ENCODE data around the gene ADSL. TPM values are rescaled to one million over a fixed set of nuclear protein-coding genes. Genes with fewer than 3 reads are reported as not detected.

The ADSL gene
- total and polyA plus RNA-seq, 7 donors, result 114 to 170 (median 147) TPM

GRCh38 chr22:40406063-40406890, 60.0 kb downstream of the ADSL start:
- Histone ChIP-seq H3K27ac (no peak overlapping the region), H3K4me1 (no peaks in the 10 kb centered on the region), H3K36me3 (ENCODE audit: insufficient read depth in 1 of 2, low read depth in 1 of 2) (peaks cover 7 to 90% of the 10 kb centered on the region in 2 donors), H3K27me3 (ENCODE audit: insufficient read depth in 3 of 3, low read length in 2 of 3) (no peaks in the 10 kb centered on the region), H3K9me3 (no peaks in the 10 kb centered on the region), H3K4me3 (no peak overlapping the region)
- ATAC-seq (no peak), DNase-seq (no peak)
- 92 to 94% (median 92%) methylated on average over 31 of the region's 31 CpGs for WGBS, 3 donors
- TF ChIP-seq CTCF (IDR thresholded peaks at IDR 0.05), result no peak
- intact Hi-C loops (cut with DNase I), result no loop called here

GRCh38 chr22:40407021-40407761, 60.9 kb downstream of the ADSL start:
- TF ChIP-seq CTCF (IDR thresholded peaks at IDR 0.05), result no peak
- Histone ChIP-seq H3K27ac (no peak overlapping the region), H3K36me3 (ENCODE audit: insufficient read depth in 1 of 2, low read depth in 1 of 2) (peaks cover 7 to 90% of the 10 kb centered on the region in 2 donors), H3K9me3 (no peaks in the 10 kb centered on the region), H3K4me1 (no peaks in the 10 kb centered on the region), H3K4me3 (no peak overlapping the region), H3K27me3 (ENCODE audit: insufficient read depth in 3 of 3, low read length in 2 of 3) (no peaks in the 10 kb centered on the region)
- WGBS, 3 donors, result 91 to 93% (median 91%) methylated on average over 37 of the region's 37 CpGs
- intact Hi-C loops (cut with DNase I), result no loop called here
- ATAC-seq (no peak), DNase-seq (no peak)

- DNase-seq (no peak), ATAC-seq (no peak)
- Histone ChIP-seq H3K4me3 (no peak overlapping the region), H3K9me3 (no peaks in the 10 kb centered on the region), H3K36me3 (ENCODE audit: insufficient read depth in 1 of 2, low read depth in 1 of 2) (peaks cover 7 to 85% of the 10 kb centered on the region in 2 donors), H3K27me3 (ENCODE audit: insufficient read depth in 3 of 3, low read length in 2 of 3) (no peaks in the 10 kb centered on the region), H3K4me1 (no peaks in the 10 kb centered on the region), H3K27ac (no peak overlapping the region)
- intact Hi-C loops (cut with DNase I), result no loop called here
- 79 to 91% (median 84%) methylated on average over 32 of the region's 32 CpGs for WGBS, 3 donors
- TF ChIP-seq CTCF (IDR thresholded peaks at IDR 0.05), result no peak
Measured at GRCh38 chr22:40407831-40408717, 61.8 kb downstream of the ADSL start.

- Histone ChIP-seq H3K27me3 (ENCODE audit: insufficient read depth in 3 of 3, low read length in 2 of 3) (no peaks in the 10 kb centered on the region), H3K36me3 (ENCODE audit: insufficient read depth in 1 of 2, low read depth in 1 of 2) (peaks cover 7 to 82% of the 10 kb centered on the region in 2 donors), H3K4me1 (no peaks in the 10 kb centered on the region), H3K4me3 (no peak overlapping the region), H3K27ac (no peak overlapping the region), H3K9me3 (no peaks in the 10 kb centered on the region)
- WGBS, 3 donors, result 78 to 85% (median 84%) methylated on average over 20 to 21 of the region's 21 CpGs
- ATAC-seq, result no peak
- intact Hi-C loops (cut with DNase I), result no loop called here
- DNase-seq, result no peak
- TF ChIP-seq CTCF (IDR thresholded peaks at IDR 0.05), result no peak
Measured at GRCh38 chr22:40408718-40409612, 62.7 kb downstream of the ADSL start.

Data from psoas muscle (tissue), 8 donors.